Dedifferentiated amniotic fluid mesenchymal stem cell (primary cell): Measurements from ENCODE around the gene KCNJ12.
"Not testable (repeated sequence)": the region's sequence is repeated elsewhere in the genome, so short reads cannot be mapped to it uniquely, and the experiment has no call there.

Experiments
- DNase-seq: peaks from one replicate; pipeline ENCODE4 v3.0.0-alpha.2; 2016; ENCODE audit errors: extremely low spot score

KCNJ12 gene

GRCh38 chr17:21349358-21350050 is 26.7 kb upstream of the KCNJ12 start:
- not testable (repeated sequence) for DNase-seq

- not testable (repeated sequence) for DNase-seq
These were observed 25.7 kb upstream of the KCNJ12 start for GRCh38 chr17:21350495-21350894.

GRCh38 chr17:21351366-21352065 is 24.6 kb upstream of the KCNJ12 start:
- no peak for DNase-seq

- no peak for DNase-seq
These were observed 23.8 kb upstream of the KCNJ12 start for GRCh38 chr17:21352221-21352980.

- no peak for DNase-seq
These were observed 23.2 kb upstream of the KCNJ12 start for GRCh38 chr17:21352981-21353265.

- no peak for DNase-seq
These were observed 22.7 kb upstream of the KCNJ12 start for GRCh38 chr17:21353326-21354010.

GRCh38 chr17:21354796-21355385 is 21.3 kb upstream of the KCNJ12 start:
- no peak for DNase-seq

GRCh38 chr17:21355586-21355985 is 20.6 kb upstream of the KCNJ12 start:
- no peak for DNase-seq

GRCh38 chr17:21356537-21357127 is 19.5 kb upstream of the KCNJ12 start:
- no peak for DNase-seq

GRCh38 chr17:21357281-21357680 is 18.9 kb upstream of the KCNJ12 start:
- no peak for DNase-seq

GRCh38 chr17:21357696-21358656 is 18.2 kb upstream of the KCNJ12 start:
- no peak for DNase-seq

- peak; percentile 28 for DNase-seq
These were observed 17.3 kb upstream of the KCNJ12 start for GRCh38 chr17:21358682-21359482.

GRCh38 chr17:21359483-21359840 is 16.7 kb upstream of the KCNJ12 start:
- DNase-seq: no peak

- DNase-seq: no peak
These were observed 16.1 kb upstream of the KCNJ12 start for GRCh38 chr17:21360048-21360447.

- no peak for DNase-seq
These were observed 14.9 kb upstream of the KCNJ12 start for GRCh38 chr17:21361020-21361809.

GRCh38 chr17:21362331-21362931 is 13.7 kb upstream of the KCNJ12 start:
- DNase-seq: no peak

- no peak for DNase-seq
These were observed 12.1 kb upstream of the KCNJ12 start for GRCh38 chr17:21363776-21364642.
